Activated CD4-positive, alpha-beta T cell treated with anti-CD3 and anti-CD28 coated beads, Interleukin-2, amount 50 U/mL, for 24 hours (primary cell): ENCODE measurements around the gene ACOT8.

Experiments
- DNase-seq, 2 donors: peaks; one replicate each; pipeline ENCODE4 v3.0.0-alpha.2; 2020; ENCODE audit warnings: low read depth in 1 of 2, low spot score in 1 of 2

Gene ACOT8

DNA sequence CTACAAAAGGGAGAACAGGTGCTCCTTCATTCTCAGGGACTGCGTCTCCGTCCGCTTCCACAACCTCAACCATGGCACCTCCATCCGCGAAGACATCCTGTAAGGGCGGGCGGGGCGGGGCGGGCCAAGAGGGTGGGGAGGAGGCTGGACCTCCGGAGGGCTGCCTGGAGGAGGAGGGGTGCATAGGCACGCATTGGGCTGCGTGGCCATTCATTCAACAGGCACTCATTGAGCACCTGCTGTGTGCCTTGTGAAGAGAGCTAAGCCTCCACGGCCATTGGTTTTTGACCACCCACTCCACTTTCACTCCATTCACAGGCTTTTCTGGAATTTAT, 657 bp upstream of the ACOT8 start:
- no peak for DNase-seq

GRCh38 chr20:45853484-45853883, 3.7 kb downstream of the ACOT8 start:
- no peak for DNase-seq

- no peak for DNase-seq
Observed at GRCh38 chr20:45852326-45852725, 4.9 kb downstream of the ACOT8 start.

DNA sequence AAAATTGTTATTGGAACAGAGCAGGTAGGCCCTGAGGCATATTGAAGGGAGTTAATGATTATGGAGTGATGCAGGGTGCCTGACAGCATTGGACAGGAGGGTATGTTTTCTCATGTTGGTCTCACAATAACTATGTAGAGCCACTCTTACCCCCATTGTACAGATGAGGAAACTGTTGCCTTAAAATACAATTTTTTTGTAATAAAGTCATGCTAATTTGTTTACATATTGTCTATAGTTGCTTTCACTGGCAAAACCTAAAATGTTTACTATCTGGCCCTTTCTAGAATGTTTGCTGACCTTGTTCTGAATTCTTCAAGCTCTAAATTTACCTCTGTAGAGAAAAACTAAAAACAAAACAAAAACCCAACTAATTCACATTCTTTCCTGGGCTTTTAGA, 5.7 kb downstream of the ACOT8 start:
- no peak for DNase-seq

DNA sequence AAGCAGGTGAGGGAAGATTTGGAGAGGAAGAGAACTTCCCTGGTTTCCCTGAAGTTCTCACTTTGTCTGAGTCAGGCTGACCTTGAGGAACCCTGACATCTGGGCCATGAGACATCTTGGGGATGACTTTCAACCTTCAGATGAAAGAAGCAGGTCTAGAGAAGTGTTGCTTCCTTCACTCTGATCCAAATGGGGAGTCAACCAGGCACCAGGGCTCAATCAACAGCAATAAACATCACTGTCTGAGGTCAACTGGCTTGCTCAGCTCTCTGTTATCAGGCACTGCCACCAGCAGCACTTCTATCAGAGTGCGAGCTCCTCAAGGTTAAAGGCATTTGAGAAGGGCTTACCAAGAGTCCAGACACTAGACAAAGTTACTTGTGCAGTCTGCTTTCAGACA, 6.3 kb downstream of the ACOT8 start:
- DNase-seq: no peak

DNA sequence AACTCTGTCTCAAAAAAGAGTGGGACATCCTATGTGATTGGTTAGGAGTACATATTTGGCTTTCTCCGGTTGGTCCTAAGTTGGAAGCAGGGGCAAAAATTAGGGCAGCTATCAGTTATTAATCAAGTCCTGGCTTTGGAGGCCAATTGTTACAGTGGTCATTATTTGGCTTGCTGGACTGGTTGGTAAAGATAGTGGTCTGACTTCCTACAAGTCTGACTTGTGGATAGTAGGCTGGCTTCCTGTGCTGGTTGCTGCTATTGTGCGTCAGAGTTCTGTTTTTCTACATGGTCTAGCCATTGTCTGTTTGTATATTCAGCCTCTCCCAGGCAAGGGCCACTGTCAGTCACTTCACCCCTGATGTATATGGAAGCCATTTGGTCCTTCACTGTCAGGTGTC, 7.0 kb downstream of the ACOT8 start:
- DNase-seq: no peak

DNA sequence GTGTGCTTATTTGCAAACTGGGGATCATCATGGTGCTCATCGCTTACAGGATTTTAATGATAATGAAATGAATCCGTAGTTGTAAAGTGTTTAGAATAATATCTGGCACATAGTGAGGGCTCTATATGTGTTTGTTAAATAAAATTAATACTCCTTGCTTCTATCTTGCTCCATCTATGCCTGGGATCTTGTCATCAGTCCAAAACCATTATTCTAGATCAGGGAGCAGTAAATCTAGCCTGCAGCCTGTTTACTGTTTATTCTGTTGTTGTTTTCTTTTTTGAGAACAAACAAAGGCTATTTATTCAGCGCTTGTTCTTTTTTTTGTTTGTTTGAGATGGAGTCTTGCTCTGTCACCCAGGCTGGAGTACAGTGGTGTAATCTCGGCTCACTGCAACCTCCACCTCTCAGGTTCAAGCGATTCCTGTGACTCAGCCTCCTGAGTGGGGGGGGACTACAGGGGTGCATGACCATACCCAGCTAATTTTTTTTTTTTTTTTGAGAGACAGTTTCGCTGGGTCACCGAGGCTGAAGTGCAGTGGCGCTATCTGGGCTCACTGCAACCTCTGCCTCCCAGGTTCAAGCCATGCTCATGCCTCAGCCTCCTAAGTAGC, 8.1 kb downstream of the ACOT8 start:
- DNase-seq: no peak

GRCh38 chr20:45848421-45848820, 8.8 kb downstream of the ACOT8 start:
- no peak for DNase-seq

- DNase-seq: no peak
Observed at GRCh38 chr20:45845452-45845851, 11.7 kb downstream of the ACOT8 start.

GRCh38 chr20:45843506-45843905, 13.7 kb downstream of the ACOT8 start:
- no peak for DNase-seq

DNA sequence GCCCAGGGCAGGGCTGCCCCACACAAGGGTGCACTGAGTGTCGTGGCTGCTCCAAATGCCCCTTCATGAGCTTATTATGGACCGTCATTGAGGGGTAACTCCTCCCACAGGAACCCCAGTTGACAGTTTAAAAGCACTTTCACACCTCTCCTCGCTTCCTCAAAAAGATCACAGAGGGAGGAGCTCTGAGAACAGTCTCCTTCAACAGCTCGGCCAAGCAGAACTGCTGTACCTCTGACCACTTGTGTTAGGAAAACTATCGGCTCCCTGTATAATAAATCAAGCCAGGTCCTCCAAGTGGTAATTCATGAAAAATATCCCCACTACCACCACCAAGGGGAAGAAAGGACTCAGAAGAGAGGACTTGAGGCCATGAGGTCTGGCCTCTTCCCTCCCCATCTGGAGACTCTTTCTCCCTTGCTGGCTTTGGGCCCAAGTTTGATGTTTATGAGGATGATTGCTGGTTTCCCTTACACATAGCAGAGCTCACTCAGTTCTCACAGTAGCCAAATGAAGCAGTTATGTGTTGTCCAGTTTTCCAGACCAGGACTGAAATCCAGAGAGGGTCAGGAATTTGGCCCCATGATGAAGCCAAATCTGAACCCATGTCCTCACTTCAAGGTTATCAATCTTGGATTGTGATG, 14.9 kb downstream of the ACOT8 start:
- no peak for DNase-seq

- no peak for DNase-seq
Observed at GRCh38 chr20:45841407-45842129, 15.6 kb downstream of the ACOT8 start.

GRCh38 chr20:45840700-45841198, 16.4 kb downstream of the ACOT8 start:
- DNase-seq: no peak

DNA sequence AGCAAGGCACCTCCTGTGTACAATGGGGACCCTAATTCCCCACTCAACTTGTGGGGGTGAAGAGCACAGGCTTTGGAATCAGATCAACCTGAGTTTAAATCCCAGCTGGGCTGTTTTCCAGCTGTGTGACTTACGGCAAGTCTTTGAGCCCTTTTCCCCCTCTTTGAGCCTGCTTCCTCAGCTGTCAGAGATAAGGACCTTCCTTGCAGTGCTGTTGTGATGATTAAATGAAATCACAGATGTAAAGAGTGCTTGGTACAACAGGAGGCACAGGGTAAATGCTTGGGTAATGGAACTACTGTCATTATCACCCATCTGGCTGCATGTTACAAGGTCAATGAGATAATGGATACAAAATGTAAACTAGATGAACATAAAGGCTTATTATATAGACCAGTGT, 20.4 kb downstream of the ACOT8 start:
- no peak for DNase-seq

DNA sequence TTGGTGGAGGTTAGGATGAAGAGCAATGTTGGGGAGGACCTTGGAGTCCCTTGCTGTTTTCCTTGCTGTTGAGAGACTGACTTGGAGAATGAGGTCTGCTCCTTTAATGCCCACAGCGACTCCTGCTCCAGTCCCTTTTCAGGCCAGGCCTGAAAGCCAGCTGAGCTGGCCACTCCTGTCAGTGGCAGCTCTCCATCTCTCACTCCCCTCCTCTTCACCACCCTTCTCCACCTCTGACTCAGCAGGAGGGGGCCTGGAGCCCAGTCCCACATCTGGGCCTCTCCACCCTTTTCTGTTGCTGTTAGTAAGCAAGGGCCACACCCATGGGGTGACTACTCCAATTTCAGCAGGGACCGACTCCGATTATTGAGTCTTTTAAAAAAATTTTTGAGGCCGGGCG, 21.4 kb downstream of the ACOT8 start:
- no peak for DNase-seq

DNA sequence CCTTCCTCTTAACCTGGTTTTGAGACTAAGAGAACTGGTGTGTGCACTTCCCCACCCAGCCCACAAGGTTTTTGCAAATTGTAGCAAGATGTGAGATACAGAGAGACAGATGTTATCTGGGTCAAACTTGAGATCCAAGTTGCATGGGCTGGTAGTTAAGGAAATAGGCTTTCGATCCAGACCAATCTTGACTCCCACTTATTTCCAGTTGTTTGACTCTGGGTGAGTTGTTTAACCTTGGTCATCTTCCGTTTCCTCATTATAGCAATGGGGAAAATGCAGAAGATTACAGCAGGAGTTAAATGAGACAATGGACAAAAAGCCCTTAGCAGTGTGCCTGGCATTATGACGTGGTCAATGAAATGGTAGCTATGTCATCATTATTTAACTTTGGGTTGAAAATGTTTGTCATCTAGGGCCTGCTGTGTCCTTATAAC, 21.8 kb downstream of the ACOT8 start:
- no peak for DNase-seq

- no peak for DNase-seq
Observed at GRCh38 chr20:45834797-45835161, 22.4 kb downstream of the ACOT8 start.

DNA sequence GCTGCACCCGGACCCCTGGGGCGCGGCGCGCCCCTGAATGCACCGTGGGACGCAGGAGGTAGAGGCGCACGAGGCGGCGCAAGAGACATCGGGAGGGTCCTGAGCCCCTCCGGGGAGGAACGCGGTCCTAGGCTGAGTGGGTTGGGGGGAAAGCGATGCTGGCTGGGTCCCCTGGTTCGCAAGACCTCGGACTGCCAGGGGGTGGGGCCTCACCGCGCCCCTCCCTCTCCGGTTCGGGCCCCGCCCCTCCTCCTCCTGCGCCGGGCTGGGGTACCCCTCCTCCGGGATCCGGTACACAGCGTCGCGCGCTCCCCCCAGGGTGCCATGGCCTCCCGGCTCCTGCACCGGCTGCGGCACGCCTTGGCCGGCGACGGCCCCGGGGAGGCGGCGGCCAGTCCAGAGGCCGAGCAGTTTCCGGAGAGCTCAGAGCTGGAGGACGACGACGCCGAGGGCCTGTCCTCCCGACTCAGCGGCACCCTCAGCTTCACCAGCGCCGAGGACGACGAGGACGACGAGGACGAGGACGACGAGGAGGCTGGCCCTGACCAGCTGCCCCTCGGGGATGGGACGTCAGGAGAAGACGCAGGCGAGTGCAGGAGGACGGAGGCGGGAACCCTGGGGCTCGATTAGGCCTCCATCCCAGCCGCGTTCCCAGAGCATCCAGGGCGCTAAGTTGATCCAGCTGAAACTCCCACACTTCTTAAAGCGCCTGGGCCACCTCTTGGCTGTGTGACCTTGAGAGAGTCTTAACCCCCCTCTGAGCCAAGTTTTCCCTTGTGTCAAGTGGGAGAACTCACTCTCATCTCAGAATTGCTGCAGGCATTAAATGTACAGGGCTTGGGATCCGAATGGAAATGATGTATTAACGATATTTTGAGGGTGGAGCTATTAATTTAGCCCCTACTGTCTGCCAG, 23.1 kb downstream of the ACOT8 start:
- no peak for DNase-seq

DNA sequence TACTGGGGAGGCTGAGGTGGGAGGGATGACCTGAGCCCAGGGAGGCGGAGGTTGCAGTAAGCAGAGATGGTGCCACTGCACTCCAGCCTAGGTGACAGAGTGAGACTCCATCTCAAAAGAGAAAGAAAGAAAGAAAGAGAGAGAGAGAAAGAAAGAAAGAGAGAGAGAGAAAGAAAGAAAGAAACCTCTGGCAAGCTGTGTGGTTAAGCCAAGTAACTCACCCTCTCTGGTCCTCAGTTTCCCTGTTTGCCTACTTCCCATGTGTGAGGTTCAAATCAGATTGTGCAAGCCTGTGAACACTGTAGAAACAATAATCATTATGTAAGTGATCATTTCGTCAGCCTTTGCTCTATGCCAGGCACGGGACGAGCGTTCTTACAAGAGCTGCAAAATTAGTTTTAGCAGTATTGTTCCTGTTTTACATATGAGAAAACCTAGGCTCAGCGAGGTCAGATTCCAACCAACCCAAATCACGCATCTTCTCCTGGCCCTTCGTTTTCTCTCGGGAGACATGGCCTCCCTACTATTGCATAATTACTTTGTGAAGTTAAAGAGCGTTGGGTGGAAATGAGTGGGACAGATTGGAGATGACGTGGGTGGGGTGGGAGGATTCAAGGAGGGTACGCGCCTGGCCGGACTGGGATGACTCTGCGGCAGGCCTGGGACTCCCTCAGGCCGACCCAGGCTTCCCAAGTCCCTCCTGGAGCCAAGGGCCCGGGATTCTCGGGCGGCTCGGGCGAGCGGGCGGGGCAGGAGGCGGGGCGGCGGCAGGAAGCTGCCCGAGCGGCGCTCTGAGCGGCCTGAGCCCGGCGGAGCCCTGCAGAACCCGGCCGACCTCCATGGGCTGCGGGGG, 23.9 kb downstream of the ACOT8 start, which contains the start of gene SNX21:
Gene SNX21, plus strand, starts transcription at position 770 of the 853 bp plus-strand sequence. CDS start 121 bp downstream, outside the sequence.
- DNase-seq: no peak

GRCh38 chr20:45832619-45833018, 24.6 kb downstream of the ACOT8 start:
- no peak for DNase-seq
